Measurements from ENCODE around the gene TRIM26. TPM values are rescaled to one million over a fixed set of nuclear protein-coding genes. Genes with fewer than 3 reads are reported as not detected.

Gene TRIM26
- total and polyA plus RNA-seq, 2 of the 13 experiments (the other 11 are each of a cell fraction or from before 2014, with no cell fraction given) = 27.1 to 38.7 TPM

DNA sequence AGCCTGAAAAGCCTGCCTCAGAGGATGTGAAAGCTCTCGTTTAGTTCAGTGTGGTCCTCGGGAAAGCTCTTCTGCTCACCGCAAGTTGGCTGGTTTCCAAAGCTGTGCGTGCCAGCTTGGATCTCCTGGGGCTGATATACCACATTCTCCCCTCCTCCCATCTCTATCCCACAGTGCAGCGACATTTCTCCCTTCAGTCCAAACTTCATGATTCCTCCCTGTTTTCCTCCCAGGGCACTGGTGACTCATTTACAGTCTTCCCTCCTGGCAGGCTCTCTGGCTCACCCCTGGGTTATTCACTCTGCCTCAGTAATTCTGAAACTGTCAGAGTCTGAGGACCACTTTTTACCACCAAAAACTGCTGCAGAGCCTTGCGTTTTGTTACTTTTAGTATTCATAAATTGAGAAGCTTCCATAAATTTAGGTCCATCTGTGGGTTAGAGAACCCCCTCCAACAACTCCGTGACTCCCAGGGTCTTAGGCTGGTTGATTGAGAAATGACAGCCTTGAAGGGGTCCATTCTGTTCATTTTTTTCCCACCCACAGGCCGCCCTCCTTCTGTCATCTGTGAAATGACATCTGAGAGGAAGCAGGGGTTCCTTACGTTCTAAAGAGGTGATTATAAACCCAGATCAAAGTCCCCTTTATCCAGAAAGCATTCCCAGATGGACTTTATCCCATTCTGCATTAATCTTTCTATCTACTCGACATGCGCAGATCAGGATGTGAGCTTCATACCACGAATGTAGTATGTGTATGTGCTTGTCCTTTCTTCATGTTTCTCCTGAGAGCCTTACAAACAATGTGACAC, 58.3 kb downstream of the TRIM26 start (continued):
- peak; percentile 42; the same call in 1 of the 2 replicates for TF ChIP-seq ZNF574 (CRISPR knock-in tag; IDR thresholded peaks at IDR 0.05)
- TF ChIP-seq RXRB (CRISPR knock-in tag; IDR thresholded peaks at IDR 0.05; ENCODE audit: borderline replicate concordance) = 0 out of 2 replicates have a peak, but pooled peaks have one; percentile 8
- TF ChIP-seq, protein P1, sequence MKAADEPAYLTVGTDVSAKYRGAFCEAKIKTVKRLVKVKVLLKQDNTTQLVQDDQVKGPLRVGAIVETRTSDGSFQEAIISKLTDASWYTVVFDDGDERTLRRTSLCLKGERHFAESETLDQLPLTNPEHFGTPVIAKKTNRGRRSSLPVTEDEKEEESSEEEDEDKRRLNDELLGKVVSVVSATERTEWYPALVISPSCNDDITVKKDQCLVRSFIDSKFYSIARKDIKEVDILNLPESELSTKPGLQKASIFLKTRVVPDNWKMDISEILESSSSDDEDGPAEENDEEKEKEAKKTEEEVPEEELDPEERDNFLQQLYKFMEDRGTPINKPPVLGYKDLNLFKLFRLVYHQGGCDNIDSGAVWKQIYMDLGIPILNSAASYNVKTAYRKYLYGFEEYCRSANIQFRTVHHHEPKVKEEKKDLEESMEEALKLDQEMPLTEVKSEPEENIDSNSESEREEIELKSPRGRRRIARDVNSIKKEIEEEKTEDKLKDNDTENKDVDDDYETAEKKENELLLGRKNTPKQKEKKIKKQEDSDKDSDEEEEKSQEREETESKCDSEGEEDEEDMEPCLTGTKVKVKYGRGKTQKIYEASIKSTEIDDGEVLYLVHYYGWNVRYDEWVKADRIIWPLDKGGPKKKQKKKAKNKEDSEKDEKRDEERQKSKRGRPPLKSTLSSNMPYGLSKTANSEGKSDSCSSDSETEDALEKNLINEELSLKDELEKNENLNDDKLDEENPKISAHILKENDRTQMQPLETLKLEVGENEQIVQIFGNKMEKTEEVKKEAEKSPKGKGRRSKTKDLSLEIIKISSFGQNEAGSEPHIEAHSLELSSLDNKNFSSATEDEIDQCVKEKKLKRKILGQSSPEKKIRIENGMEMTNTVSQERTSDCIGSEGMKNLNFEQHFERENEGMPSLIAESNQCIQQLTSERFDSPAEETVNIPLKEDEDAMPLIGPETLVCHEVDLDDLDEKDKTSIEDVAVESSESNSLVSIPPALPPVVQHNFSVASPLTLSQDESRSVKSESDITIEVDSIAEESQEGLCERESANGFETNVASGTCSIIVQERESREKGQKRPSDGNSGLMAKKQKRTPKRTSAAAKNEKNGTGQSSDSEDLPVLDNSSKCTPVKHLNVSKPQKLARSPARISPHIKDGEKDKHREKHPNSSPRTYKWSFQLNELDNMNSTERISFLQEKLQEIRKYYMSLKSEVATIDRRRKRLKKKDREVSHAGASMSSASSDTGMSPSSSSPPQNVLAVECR (CRISPR knock-in tag; IDR thresholded peaks at IDR 0.05; ENCODE audit: borderline replicate concordance) = peak; percentile 19; the same call in 1 of the 2 replicates
- peak; percentile 62; the same call in 1 of the 2 replicates for TF ChIP-seq ZNF605 (CRISPR knock-in tag; IDR thresholded peaks at IDR 0.05)
- TF ChIP-seq SIX4 (CRISPR knock-in tag; IDR thresholded peaks at IDR 0.05) = no peak
- peak; percentile 14; the same call in 1 of the 2 replicates for TF ChIP-seq FOXO1 (CRISPR knock-in tag; IDR thresholded peaks at IDR 0.05)
- 0 out of 2 replicates have a peak, but pooled peaks have one; percentile 17 for TF ChIP-seq ZBTB7B (CRISPR knock-in tag; IDR thresholded peaks at IDR 0.05)
- 0 out of 2 replicates have a peak, but pooled peaks have one; percentile 49 for TF ChIP-seq ZNF792 (CRISPR knock-in tag; IDR thresholded peaks at IDR 0.05)
- TF ChIP-seq ZNF451 (CRISPR knock-in tag; IDR thresholded peaks at IDR 0.05) = 0 out of 2 replicates have a peak, but pooled peaks have one; percentile 11
- TF ChIP-seq ZNF550 (CRISPR knock-in tag; IDR thresholded peaks at IDR 0.05; ENCODE audit: borderline replicate concordance) = no peak
- TF ChIP-seq HNF4G (IDR thresholded peaks at IDR 0.05; ENCODE audit: borderline replicate concordance, low read depth, low read length) = peak; percentile 61; the same call in 1 of the 2 replicates
- TF ChIP-seq HNF4G (CRISPR knock-in tag; IDR thresholded peaks at IDR 0.05; ENCODE audit: borderline replicate concordance, low read depth) = no peak
- TF ChIP-seq REL (CRISPR knock-in tag; conservative IDR thresholded peaks at IDR 0.05) = no peak
- peak; percentile 67; the same call in 1 of the 2 replicates for TF ChIP-seq IRF2 (CRISPR knock-in tag; IDR thresholded peaks at IDR 0.05)
- TF ChIP-seq PAXIP1 (CRISPR knock-in tag; conservative IDR thresholded peaks at IDR 0.05) = peak; percentile 47
- TF ChIP-seq ZNF143 (CRISPR knock-in tag; IDR thresholded peaks at IDR 0.05) = 0 out of 2 replicates have a peak, but pooled peaks have one; percentile 24
- TF ChIP-seq CHD4 (IDR thresholded peaks at IDR 0.05; ENCODE audit: borderline replicate concordance, low read length) = 0 out of 2 replicates have a peak, but pooled peaks have one; percentile 34
- peak; percentile 90 for TF ChIP-seq FOSL2 (CRISPR knock-in tag; IDR thresholded peaks at IDR 0.05)
- TF ChIP-seq ZNF3 (CRISPR knock-in tag; IDR thresholded peaks at IDR 0.05) = 0 out of 2 replicates have a peak, but pooled peaks have one; percentile 29
